Prostate gland (tissue), 2 donors: Measurements from ENCODE around the gene SCN4A. TPM values are rescaled to one million over a fixed set of nuclear protein-coding genes. Genes with fewer than 3 reads are reported as not detected.

Experiments
- DNase-seq: peaks from one replicate; pipeline ENCODE4 v3.0.0-alpha.2; 2019; ENCODE audit warnings: low spot score
- H3K27ac ChIP-seq, 2 donors: fragments of 200-600 bp; sonication (generic); 2 replicates each; pipeline ENCODE4 v1.5.1; 2017 to 2019
- H3K27me3 ChIP-seq: fragments of 200-600 bp; sonication (generic); replicated peaks from 2 replicates; pipeline ENCODE4 v1.5.1; 2019; ENCODE audit not compliant: insufficient read depth
- H3K36me3 ChIP-seq, 2 donors: fragments of 200-600 bp; sonication (generic); 1 replicate in 1 of 2; 2 replicates in 1 of 2; pipeline versions ENCODE4 v1.5.1 to v1.8.1; 2017 to 2019
- H3K4me1 ChIP-seq: fragments of 200-600 bp; sonication (generic); replicated peaks from 2 replicates; pipeline ENCODE4 v1.5.1; 2019
- H3K4me3 ChIP-seq, 2 donors: fragments of 200-600 bp; sonication (generic); 2 replicates each; pipeline ENCODE4 v1.5.1; 2017 to 2019
- H3K9me3 ChIP-seq: fragments of 200-600 bp; sonication (generic); 2 replicates; pipeline ENCODE4 v1.5.1; 2017
- POLR2A ChIP-seq: fragments of 450-650 bp; IDR thresholded peaks from one replicate; pipeline ENCODE4 v1.6.1; 2016; ENCODE audit warnings: antibody characterized with exemption, mild to moderate bottlenecking
- POLR2AphosphoS5 ChIP-seq: sonication (generic); formaldehyde crosslinking; IDR thresholded peaks from one replicate; pipeline ENCODE4 v1.6.1; 2017; ENCODE audit warnings: antibody characterized with exemption
- WGBS: methylation state at CpG from one replicate; pipeline ENCODE4 v1.1.5; 2018; 5-methylcytosine and 5-hydroxymethylcytosine counted together
- intact Hi-C: fragments of 100-400 bp; cut with DNase I; formaldehyde crosslinking; loops from one replicate; pipeline ENCODE4 v1.14.2; 2022
- total RNA-seq, 2 donors: library from RNA; depleted of rRNA; stranded (reverse); fragments of >200 nt; gene quantifications; one replicate each; pipeline ENCODE4 v1.1.0, GENCODE V29; 2016
- TF ChIP-seq, protein P1 (sequence below), 4 experiments: fragments of 200-600 bp in 2 of 4; fragments of 450-650 bp in 2 of 4; sonication (generic) in 2 of 4; IDR thresholded peaks; 1 replicate in 3 of 4; 2 replicates in 1 of 4; pipeline ENCODE4 v1.5.1; 2016 to 2019; ENCODE audit warnings: antibody characterized with exemption in 4 of 4, mild to moderate bottlenecking in 2 of 4, moderate library complexity in 2 of 4

The SCN4A gene
- total RNA-seq, 2 donors from 2014 or later: 0.23 TPM

GRCh38 chr17:63934183-63935112, 38.3 kb downstream of the SCN4A start:
- intact Hi-C loops: no loop called here
- no peaks in the 10 kb centered on the region for H3K27me3 ChIP-seq
- no peak for DNase-seq
- H3K4me3 ChIP-seq: no peak overlapping the region
- 76% methylated on average over 21 of the region's 21 CpGs for WGBS
- no peaks in the 10 kb centered on the region for H3K9me3 ChIP-seq
- no peaks in the 10 kb centered on the region for H3K4me1 ChIP-seq
- H3K36me3 ChIP-seq: no peaks in the 10 kb centered on the region
- TF ChIP-seq POLR2AphosphoS5: no peak
- TF ChIP-seq, protein P1, sequence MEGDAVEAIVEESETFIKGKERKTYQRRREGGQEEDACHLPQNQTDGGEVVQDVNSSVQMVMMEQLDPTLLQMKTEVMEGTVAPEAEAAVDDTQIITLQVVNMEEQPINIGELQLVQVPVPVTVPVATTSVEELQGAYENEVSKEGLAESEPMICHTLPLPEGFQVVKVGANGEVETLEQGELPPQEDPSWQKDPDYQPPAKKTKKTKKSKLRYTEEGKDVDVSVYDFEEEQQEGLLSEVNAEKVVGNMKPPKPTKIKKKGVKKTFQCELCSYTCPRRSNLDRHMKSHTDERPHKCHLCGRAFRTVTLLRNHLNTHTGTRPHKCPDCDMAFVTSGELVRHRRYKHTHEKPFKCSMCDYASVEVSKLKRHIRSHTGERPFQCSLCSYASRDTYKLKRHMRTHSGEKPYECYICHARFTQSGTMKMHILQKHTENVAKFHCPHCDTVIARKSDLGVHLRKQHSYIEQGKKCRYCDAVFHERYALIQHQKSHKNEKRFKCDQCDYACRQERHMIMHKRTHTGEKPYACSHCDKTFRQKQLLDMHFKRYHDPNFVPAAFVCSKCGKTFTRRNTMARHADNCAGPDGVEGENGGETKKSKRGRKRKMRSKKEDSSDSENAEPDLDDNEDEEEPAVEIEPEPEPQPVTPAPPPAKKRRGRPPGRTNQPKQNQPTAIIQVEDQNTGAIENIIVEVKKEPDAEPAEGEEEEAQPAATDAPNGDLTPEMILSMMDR (IDR thresholded peaks at IDR 0.05): no peak
- H3K27ac ChIP-seq: no peak overlapping the region

GRCh38 chr17:63933598-63933997, 39.1 kb downstream of the SCN4A start:
- TF ChIP-seq POLR2A: no peak
- no peak for TF ChIP-seq POLR2AphosphoS5
- TF ChIP-seq, protein P1 (IDR thresholded peaks at IDR 0.05): no peak
- intact Hi-C loops: no loop called here
- 81% methylated on average over 8 of the region's 8 CpGs for WGBS

GRCh38 chr17:63932721-63933120, 40.0 kb downstream of the SCN4A start:
- no peaks in the 10 kb centered on the region for H3K27me3 ChIP-seq
- WGBS: 94% methylated on average over 4 of the region's 4 CpGs
- no peaks in the 10 kb centered on the region for H3K36me3 ChIP-seq
- no peak overlapping the region for H3K4me3 ChIP-seq
- TF ChIP-seq POLR2AphosphoS5: no peak
- TF ChIP-seq, protein P1 (IDR thresholded peaks at IDR 0.05): no peak
- TF ChIP-seq POLR2A: no peak
- intact Hi-C loops: no loop called here
- H3K27ac ChIP-seq: no peak overlapping the region
- H3K4me1 ChIP-seq: no peaks in the 10 kb centered on the region
- no peak for DNase-seq
- H3K9me3 ChIP-seq: no peaks in the 10 kb centered on the region

More at GRCh38 chr17:63933598-63933997, 39.1 kb downstream of the SCN4A start:
- Histone ChIP-seq H3K4me1 (no peaks in the 10 kb centered on the region), H3K27ac (no peak overlapping the region), H3K36me3 (no peaks in the 10 kb centered on the region), H3K27me3 (no peaks in the 10 kb centered on the region), H3K4me3 (no peak overlapping the region), H3K9me3 (no peaks in the 10 kb centered on the region)
- no peak for DNase-seq

GRCh38 chr17:63931981-63932561, 40.6 kb downstream of the SCN4A start, which contains the start of gene CD79B:
Gene CD79B, minus strand, starts transcription at chr17:63932331. Its CDS starts 70 bp downstream, at chr17:63932261.
- H3K4me3 ChIP-seq: no peak within 1 kb of the TSS
- TF ChIP-seq POLR2A: no peak
- 80% methylated on average over 19 of the region's 19 CpGs for WGBS
- H3K27ac ChIP-seq: no peak within 1 kb of the TSS
- no peak for DNase-seq
- intact Hi-C loops: no loop called here
- H3K36me3 ChIP-seq: no peaks in the 10 kb centered on the region
- H3K9me3 ChIP-seq: no peaks in the 10 kb centered on the region
- H3K27me3 ChIP-seq: no peaks in the 10 kb centered on the region
- H3K4me1 ChIP-seq: no peaks in the 10 kb centered on the region

DNA sequence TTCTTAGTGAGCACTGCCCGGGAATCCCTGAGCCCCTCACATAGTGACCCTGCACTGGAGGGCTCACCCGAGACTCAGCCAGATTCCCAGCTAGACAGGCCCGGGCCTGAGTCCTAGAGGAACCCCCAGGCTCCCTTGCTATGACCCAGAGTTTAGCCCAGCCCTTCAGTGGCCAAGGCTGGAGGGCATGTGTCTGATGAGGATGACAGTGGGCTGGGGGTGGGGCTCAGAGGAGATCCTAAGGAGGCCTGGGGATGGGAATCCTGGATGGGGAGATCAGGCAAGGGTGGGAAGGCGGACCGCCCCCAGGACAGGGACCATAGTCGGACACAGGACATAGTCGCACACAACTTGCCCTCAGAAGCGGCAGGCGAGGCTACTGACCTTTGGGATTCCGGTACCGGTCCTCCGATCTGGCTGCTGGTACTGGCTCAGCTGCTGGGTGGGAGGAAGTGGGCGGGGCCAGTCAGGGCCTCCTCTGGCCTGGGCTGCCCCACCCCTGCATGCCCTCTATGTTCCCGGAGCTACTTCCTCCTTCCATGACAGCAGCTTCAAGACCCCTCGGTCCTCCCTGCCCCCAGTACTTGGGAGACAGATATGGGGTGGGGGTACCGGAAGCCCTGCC, 41.7 kb downstream of the SCN4A start:
- no peak overlapping the region for H3K4me3 ChIP-seq

More for the DNA sequence above, 41.7 kb downstream of the SCN4A start:
- no peak overlapping the region for H3K27ac ChIP-seq
- no peaks in the 10 kb centered on the region for H3K9me3 ChIP-seq
- TF ChIP-seq POLR2AphosphoS5 (no peak), POLR2A (no peak)
- TF ChIP-seq, protein P1 (IDR thresholded peaks at IDR 0.05): no peak
- intact Hi-C loops: no loop called here
- no peaks in the 10 kb centered on the region for H3K27me3 ChIP-seq
- WGBS: 59% methylated on average over 16 of the region's 16 CpGs
- H3K36me3 ChIP-seq: no peaks in the 10 kb centered on the region
- no peak for DNase-seq
- no peaks in the 10 kb centered on the region for H3K4me1 ChIP-seq
